DOHH2 (cell line): ENCODE results near the gene CACNA2D4.

Experiments
- EZH2phosphoT487 ChIP-seq: fragments of 200-600 bp; sonication (generic); IDR thresholded peaks from 2 replicates; pipeline ENCODE4 v1.6.1; 2017; ENCODE audit warnings: borderline replicate concordance, mild to moderate bottlenecking, antibody characterized with exemption, low read length, moderate library complexity, mixed read lengths
- TF ChIP-seq, protein P1 (sequence below): fragments of 200-600 bp; sonication (generic); IDR thresholded peaks from one replicate; pipeline ENCODE4 v1.5.1; 2014; ENCODE audit warnings: antibody characterized with exemption, mild to moderate bottlenecking, low read depth, low read length; ENCODE audit not compliant: poor library complexity, severe bottlenecking

DNA sequence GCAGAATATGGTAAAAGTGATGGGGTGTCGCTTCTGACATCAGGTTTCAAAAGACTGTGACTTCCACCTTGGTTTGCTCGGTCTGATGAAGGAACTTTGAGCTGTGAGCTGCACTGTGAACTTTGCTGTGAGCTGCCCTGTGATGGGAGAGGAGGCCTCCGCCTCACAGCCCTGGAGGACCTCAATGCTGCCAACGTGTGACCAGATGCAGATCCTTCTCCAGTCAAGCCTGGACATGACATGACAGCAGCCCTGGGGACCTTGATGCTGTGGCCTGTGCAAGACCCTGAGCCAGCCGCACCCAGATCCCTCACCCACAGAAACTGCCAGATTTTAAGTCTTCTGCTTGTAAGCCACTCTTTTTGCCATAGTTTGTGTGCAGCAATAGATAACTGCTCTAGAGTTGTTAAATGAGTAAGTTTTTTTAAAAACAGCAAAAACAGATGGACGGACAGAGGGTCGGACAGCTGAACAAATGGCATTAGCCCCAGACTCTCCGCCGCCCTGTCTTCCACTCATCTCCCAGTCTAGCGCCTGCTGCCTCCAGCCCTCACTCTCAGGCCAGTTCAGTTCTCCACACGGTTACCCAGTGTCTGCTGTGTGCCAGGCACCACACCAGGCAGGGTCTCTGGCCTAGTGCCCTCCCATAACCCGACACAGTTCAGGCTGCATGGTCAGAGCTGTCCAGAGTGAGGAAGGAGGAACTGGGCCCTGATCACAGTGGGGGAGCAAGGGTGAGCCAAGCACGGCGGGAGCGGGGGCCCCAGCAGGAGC, 111.2 kb downstream of the CACNA2D4 start:
- TF ChIP-seq, protein P1, sequence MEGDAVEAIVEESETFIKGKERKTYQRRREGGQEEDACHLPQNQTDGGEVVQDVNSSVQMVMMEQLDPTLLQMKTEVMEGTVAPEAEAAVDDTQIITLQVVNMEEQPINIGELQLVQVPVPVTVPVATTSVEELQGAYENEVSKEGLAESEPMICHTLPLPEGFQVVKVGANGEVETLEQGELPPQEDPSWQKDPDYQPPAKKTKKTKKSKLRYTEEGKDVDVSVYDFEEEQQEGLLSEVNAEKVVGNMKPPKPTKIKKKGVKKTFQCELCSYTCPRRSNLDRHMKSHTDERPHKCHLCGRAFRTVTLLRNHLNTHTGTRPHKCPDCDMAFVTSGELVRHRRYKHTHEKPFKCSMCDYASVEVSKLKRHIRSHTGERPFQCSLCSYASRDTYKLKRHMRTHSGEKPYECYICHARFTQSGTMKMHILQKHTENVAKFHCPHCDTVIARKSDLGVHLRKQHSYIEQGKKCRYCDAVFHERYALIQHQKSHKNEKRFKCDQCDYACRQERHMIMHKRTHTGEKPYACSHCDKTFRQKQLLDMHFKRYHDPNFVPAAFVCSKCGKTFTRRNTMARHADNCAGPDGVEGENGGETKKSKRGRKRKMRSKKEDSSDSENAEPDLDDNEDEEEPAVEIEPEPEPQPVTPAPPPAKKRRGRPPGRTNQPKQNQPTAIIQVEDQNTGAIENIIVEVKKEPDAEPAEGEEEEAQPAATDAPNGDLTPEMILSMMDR: no peak
- no peak for TF ChIP-seq EZH2phosphoT487
